IMR-90 (cell line): Measurements from ENCODE around the gene SCAMP4. TPM values are rescaled to one million over a fixed set of nuclear protein-coding genes. Genes with fewer than 3 reads are reported as not detected.

ENCODE experiments used
- ATAC-seq: fragments of 200-7000 bp; cut with Tn5 transposase; 2 replicates; pipeline ENCODE4 v1.9.1; 2020; ENCODE audit warnings: low read depth, mild to moderate bottlenecking, moderate library complexity
- BruUV-seq: library from RNA; stranded (reverse); fragments of 400-500 nt; replicated peaks from 2 replicates; lab custom pipeline; 2021; lab: Mats Ljungman, UMichigan
- CTCF ChIA-PET: fragments of 300-600 bp; formaldehyde crosslinking; extraction: SDS; loops from one replicate; lab custom pipeline; 2021; ENCODE audit warnings: antibody characterized with exemption; lab: Yijun Ruan, JAX
- POLR2A ChIA-PET: fragments of 300-600 bp; sonication (Branson Sonifier 250); formaldehyde crosslinking; loops from one replicate; lab custom pipeline; 2022; ENCODE audit warnings: antibody characterized with exemption; ENCODE audit not compliant: unreplicated experiment; lab: Charles Lee
- DNase-seq: peaks from one replicate; pipeline ENCODE4 v3.0.0; 2013
- H2AFZ ChIP-seq: replicated peaks from 2 replicates; pipeline ENCODE3; 2013; ENCODE audit warnings: low read length, mild to moderate bottlenecking; ENCODE audit not compliant: poor library complexity
- H2AK5ac ChIP-seq: 2 replicates; pipeline ENCODE4 v1.6.1; 2013; ENCODE audit warnings: low read depth, low read length, inconsistent platforms
- H2AK9ac ChIP-seq: replicated peaks from 2 replicates; pipeline ENCODE3; 2013; ENCODE audit warnings: mild to moderate bottlenecking, low read depth, low read length, moderate library complexity; ENCODE audit not compliant: poor library complexity
- H2BK120ac ChIP-seq: 2 replicates; pipeline ENCODE4 v1.6.1; 2013; ENCODE audit warnings: low read depth, low read length, inconsistent platforms
- H2BK15ac ChIP-seq: 3 replicates; pipeline ENCODE4 v1.6.1; 2013; ENCODE audit warnings: low read depth, low read length, inconsistent platforms
- H2BK20ac ChIP-seq: 2 replicates; pipeline ENCODE4 v1.6.1; 2013; ENCODE audit warnings: low read depth, mild to moderate bottlenecking, inconsistent platforms, low read length, moderate library complexity
- H2BK5ac ChIP-seq: 2 replicates; pipeline ENCODE4 v1.6.1; 2013; ENCODE audit warnings: mild to moderate bottlenecking, low read depth, low read length, inconsistent platforms; ENCODE audit not compliant: poor library complexity, severe bottlenecking
- H3K14ac ChIP-seq: replicated peaks from 2 replicates; pipeline ENCODE4 v1.6.1; 2013; ENCODE audit warnings: low read depth, low read length, inconsistent platforms
- H3K18ac ChIP-seq: 2 replicates; pipeline ENCODE4 v1.6.1; 2013; ENCODE audit warnings: low read depth, low read length, control low read depth
- H3K23ac ChIP-seq: 2 replicates; pipeline ENCODE4 v1.6.1; 2013; ENCODE audit warnings: low read depth, low read length, inconsistent platforms
- H3K27ac ChIP-seq: 2 replicates; pipeline ENCODE4 v1.5.1; 2013; ENCODE audit warnings: mild to moderate bottlenecking, control low read depth, low read length; ENCODE audit not compliant: insufficient read depth
- H3K27me3 ChIP-seq: 2 replicates; pipeline ENCODE4 v1.6.1; 2013; ENCODE audit warnings: low read length; ENCODE audit not compliant: control insufficient read depth, insufficient read depth
- H3K36me3 ChIP-seq: 2 replicates; pipeline ENCODE4 v1.6.1; 2013; ENCODE audit warnings: low read length, mixed read lengths; ENCODE audit not compliant: control insufficient read depth, insufficient read depth
- H3K4ac ChIP-seq: 2 replicates; pipeline ENCODE4 v1.6.1; 2013; ENCODE audit warnings: low read depth, low read length, inconsistent platforms
- H3K4me1 ChIP-seq: 2 replicates; pipeline ENCODE4 v1.6.1; 2013; ENCODE audit warnings: low read length, mixed read lengths; ENCODE audit not compliant: control insufficient read depth, insufficient read depth
- H3K4me2 ChIP-seq: 2 replicates; pipeline ENCODE4 v1.6.1; 2013; ENCODE audit warnings: low read depth, mild to moderate bottlenecking, control low read depth, low read length, moderate library complexity
- H3K4me3 ChIP-seq: 2 replicates; pipeline ENCODE4 v1.5.1; 2013; ENCODE audit warnings: low read depth, mild to moderate bottlenecking, control low read depth, low read length, moderate library complexity; ENCODE audit not compliant: insufficient read depth
- H3K56ac ChIP-seq: 2 replicates; pipeline ENCODE4 v1.6.1; 2013; ENCODE audit warnings: low read length, inconsistent platforms; ENCODE audit not compliant: insufficient read depth; ENCODE audit errors: extremely low read depth
- H3K79me1 ChIP-seq, 2 experiments: 2 replicates each; pipeline ENCODE4 v1.6.1; 2013; ENCODE audit warnings: low read length in 2 of 2, inconsistent platforms in 1 of 2, low read depth in 1 of 2
- H3K9ac ChIP-seq: 2 replicates; pipeline ENCODE4 v1.6.1; 2013; ENCODE audit warnings: low read depth, low read length, control low read depth
- H3K9me1 ChIP-seq: 2 replicates; pipeline ENCODE4 v1.6.1; 2013; ENCODE audit warnings: low read length, inconsistent platforms; ENCODE audit not compliant: insufficient read depth
- H3K9me3 ChIP-seq: 2 replicates; pipeline ENCODE4 v1.6.1; 2013; ENCODE audit warnings: low read length; ENCODE audit not compliant: control insufficient read depth, insufficient read depth
- H4K20me1 ChIP-seq: 2 replicates; pipeline ENCODE4 v1.6.1; 2013; ENCODE audit warnings: low read length, inconsistent platforms; ENCODE audit not compliant: insufficient read depth
- H4K5ac ChIP-seq: 2 replicates; pipeline ENCODE4 v1.6.1; 2013; ENCODE audit warnings: mild to moderate bottlenecking, low read depth, low read length, control low read depth
- H4K8ac ChIP-seq, 2 experiments: 2 replicates each; pipeline ENCODE4 v1.6.1; 2013; ENCODE audit warnings: low read depth in 2 of 2, low read length in 2 of 2, control low read depth in 1 of 2, inconsistent platforms in 1 of 2
- H4K91ac ChIP-seq: 2 replicates; pipeline ENCODE4 v1.6.1; 2013; ENCODE audit warnings: low read depth, low read length, inconsistent platforms; ENCODE audit not compliant: insufficient read depth
- CEBPB ChIP-seq: IDR thresholded peaks from 2 replicates; pipeline ENCODE4 v1.6.1; 2012; ENCODE audit warnings: low read depth, low read length, improper control_type of control experiment
- CHD1 ChIP-seq: IDR thresholded peaks from 2 replicates; pipeline ENCODE4 v1.6.1; 2012; ENCODE audit warnings: low read depth, low read length, improper control_type of control experiment
- CTCF ChIP-seq: conservative IDR thresholded peaks from 2 replicates; pipeline ENCODE4 v1.5.1; 2012; ENCODE audit warnings: mild to moderate bottlenecking, low read depth, low read length, improper control_type of control experiment
- FOS ChIP-seq: fragments of 150-350 bp; IDR thresholded peaks from 2 replicates; pipeline ENCODE4 v1.6.1; 2016; ENCODE audit warnings: low read depth, low read length
- MAFK ChIP-seq: IDR thresholded peaks from 2 replicates; pipeline ENCODE4 v1.6.1; 2012; ENCODE audit warnings: low read depth, low read length, improper control_type of control experiment
- MAZ ChIP-seq: IDR thresholded peaks from 2 replicates; pipeline ENCODE4 v1.6.1; 2012; ENCODE audit warnings: low read depth, mild to moderate bottlenecking, low read length, improper control_type of control experiment, moderate library complexity, borderline replicate concordance
- MXI1 ChIP-seq: IDR thresholded peaks from 2 replicates; pipeline ENCODE4 v1.6.1; 2012; ENCODE audit warnings: low read depth, mild to moderate bottlenecking, low read length, moderate library complexity, borderline replicate concordance
- RAD21 ChIP-seq: IDR thresholded peaks from 2 replicates; pipeline ENCODE4 v1.6.1; 2012; ENCODE audit warnings: low read length, improper control_type of control experiment
- RCOR1 ChIP-seq: IDR thresholded peaks from 2 replicates; pipeline ENCODE4 v1.6.1; 2012; ENCODE audit warnings: mild to moderate bottlenecking, low read length, improper control_type of control experiment; ENCODE audit not compliant: insufficient replicate concordance
- RFX5 ChIP-seq: IDR thresholded peaks from 2 replicates; pipeline ENCODE4 v1.8.0; 2012; ENCODE audit warnings: low read depth, mild to moderate bottlenecking, low read length, moderate library complexity
- WGBS, 2 experiments: methylation state at CpG; one replicate each; pipeline versions ENCODE4 v1.1.5 to v1.1.7; 2013; ENCODE audit warnings: missing lambda C conversion rate in 2 of 2; ENCODE audit not compliant: insufficient read length in 1 of 2; ENCODE audit errors: extremely low coverage in 2 of 2; 5-methylcytosine and 5-hydroxymethylcytosine counted together
- dilution Hi-C: fragments of 300-500 bp; cut with HindIII; formaldehyde crosslinking; loops from one replicate; pipeline ENCODE4 v1.14.3; 2018; ENCODE audit warnings: low sequenced_read_pairs; ENCODE audit not compliant: unreplicated experiment
- in situ Hi-C: fragments of 300-500 bp; cut with MboI; formaldehyde crosslinking; loops from 3 replicates; pipeline ENCODE4 v1.14.3; 2019; ENCODE audit warnings: low sequenced_read_pairs, inconsistent platforms, mixed read lengths
- intact Hi-C: fragments of 100-400 bp; cut with micrococcal nuclease; formaldehyde crosslinking; loops from 2 replicates; pipeline ENCODE4 v1.10.0; 2022
- polyA plus RNA-seq, 3 experiments: library from polyadenylated mRNA; depleted of rRNA; stranded (reverse); fragments of >200 nt; gene quantifications; 2 replicates each; pipeline ENCODE4 v1.2.3, GENCODE V29; 2012; ENCODE audit warnings: low replicate concordance in 1 of 3
- total RNA-seq: library from RNA; depleted of rRNA; stranded (reverse); fragments of >200 nt; gene quantifications from 2 replicates; pipeline ENCODE4 v1.2.3, GENCODE V29; 2012

Gene SCAMP4
- total and polyA plus RNA-seq, 2 of the 4 experiments (the other 2 are of a cell fraction): 16.1 to 28.1 TPM

- CTCF ChIA-PET: interaction anchor here (0.6 kb wide), 1 partner anchor 10 kb away, joined by 3 read pairs; no protein-coding TSS in a partner anchor
- peak overlapping the region; percentile 76 for H2BK5ac ChIP-seq
- 0 out of 2 replicates have a peak overlapping the region, but pooled peaks have one; percentile 3 for H2BK20ac ChIP-seq
- no peaks in the 10 kb centered on the region for H3K9me3 ChIP-seq
- H4K8ac ChIP-seq: peak overlapping the region; percentile 90 to 99
- peak overlapping the region; percentile 31; the same call in 1 of the 3 replicates for H2BK15ac ChIP-seq
- H2AFZ ChIP-seq: peak overlapping the region; percentile 97
- POLR2A ChIA-PET: interaction anchor here (1.0 kb wide), 1 partner anchor 41 kb away, joined by 3 read pairs; no protein-coding TSS in a partner anchor
- H3K79me1 ChIP-seq: peaks cover 17 to 48% of the 10 kb centered on the region in 2 experiments
- peak overlapping the region; percentile 91 for H3K14ac ChIP-seq
- H3K4ac ChIP-seq: peak overlapping the region; percentile 95
- peak overlapping the region; percentile 77 for H3K9ac ChIP-seq
- in situ Hi-C loops: no loop called here
- no peak for DNase-seq
- H3K4me3 ChIP-seq: peak overlapping the region; percentile 62
- no peak for TF ChIP-seq CHD1
- TF ChIP-seq MAFK: no peak
- no peak for TF ChIP-seq CEBPB
- TF ChIP-seq CTCF: no peak
- no peak for TF ChIP-seq MXI1
- TF ChIP-seq RAD21: no peak
- TF ChIP-seq RCOR1: no peak
- TF ChIP-seq FOS: no peak
- TF ChIP-seq MAZ: no peak
- no peak for TF ChIP-seq RFX5
- H2BK120ac ChIP-seq: peak overlapping the region; percentile 24; the same call in 1 of the 2 replicates
- peaks cover 2% of the 10 kb centered on the region; the same call in 1 of the 2 replicates for H3K36me3 ChIP-seq
- peak overlapping the region; percentile 85 for H4K91ac ChIP-seq
- H3K23ac ChIP-seq: peak overlapping the region; percentile 70
- peak overlapping the region; percentile 87 for H4K5ac ChIP-seq
- peak overlapping the region; percentile 87 for H3K56ac ChIP-seq
- peak overlapping the region; percentile 98 for H2AK5ac ChIP-seq
- ATAC-seq: no peak
- peak overlapping the region; percentile 100 for H2AK9ac ChIP-seq
- H4K20me1 ChIP-seq: peaks cover 27% of the 10 kb centered on the region
- BruUV-seq: no TSS peak
- peak overlapping the region; percentile 87 for H3K4me2 ChIP-seq
- 70% methylated on average over 2 of the region's 15 CpGs; no CpG with 5 or more reads in 1 of the 2 experiments for WGBS, 2 experiments
- peaks cover 13% of the 10 kb centered on the region; the same call in 1 of the 2 replicates for H3K9me1 ChIP-seq
- intact Hi-C loops: loop anchor here (1.0 kb wide), 2 partner anchors 21 to 42 kb away; partner anchors contain the start of gene ABHD17A
- dilution Hi-C loops: no loop called here
- H3K4me1 ChIP-seq: peaks cover 10% of the 10 kb centered on the region
- peak overlapping the region; percentile 76 for H3K27ac ChIP-seq
- peak overlapping the region; percentile 25 for H3K18ac ChIP-seq
- H3K27me3 ChIP-seq: no peaks in the 10 kb centered on the region
Measured at GRCh38 chr19:1905863-1906375, 720 bp downstream of the SCAMP4 start.
